BJ (cell line): ENCODE measurements around the gene SLC13A3. TPM values are rescaled to one million over a fixed set of nuclear protein-coding genes. Genes with fewer than 3 reads are reported as not detected.

ENCODE experiments used
- CTCF ChIA-PET: fragments of 350-600 bp; formaldehyde crosslinking; extraction: SDS; loops from one replicate; lab custom pipeline; 2021; ENCODE audit warnings: antibody characterized with exemption, inconsistent platforms; lab: Yijun Ruan, JAX
- POLR2A ChIA-PET: fragments of 300-600 bp; sonication (Branson Sonifier 250); formaldehyde crosslinking; extraction: SDS; loops from one replicate; lab custom pipeline; 2021; ENCODE audit warnings: antibody characterized with exemption; lab: Charles Lee
- DNase-seq: peaks from one replicate; pipeline ENCODE4 v3.0.0-alpha.2; 2011; ENCODE audit warnings: low read depth
- H3K27me3 ChIP-seq: 2 replicates; pipeline ENCODE4 v1.6.0; 2011; ENCODE audit warnings: low read length; ENCODE audit not compliant: control insufficient read depth, insufficient read depth
- H3K36me3 ChIP-seq: 2 replicates; pipeline ENCODE4 v1.5.1; 2011; ENCODE audit warnings: low read length; ENCODE audit not compliant: control insufficient read depth, insufficient read depth
- H3K4me3 ChIP-seq: 2 replicates; pipeline ENCODE4 v1.5.1; 2011; ENCODE audit warnings: low read depth, mild to moderate bottlenecking, control low read depth, low read length
- CTCF ChIP-seq: IDR thresholded peaks from 2 replicates; pipeline ENCODE4 v1.5.1; 2011; ENCODE audit warnings: low read depth, mild to moderate bottlenecking, control low read depth, inconsistent platforms, low read length, moderate library complexity; ENCODE audit not compliant: insufficient read depth
- polyA plus RNA-seq: library from polyadenylated mRNA; depleted of rRNA; stranded (reverse); fragments of >200 nt; gene quantifications from 2 replicates; pipeline ENCODE4 v1.2.3, GENCODE V29; 2011

The SLC13A3 gene
- polyA plus RNA-seq, 1 experiment, result 3.5 TPM

GRCh38 chr20:46674253-46675083 lies 23.2 kb upstream of the SLC13A3 start:
- no peaks in the 10 kb centered on the region for H3K36me3 ChIP-seq
- H3K4me3 ChIP-seq, result no peak overlapping the region
- TF ChIP-seq CTCF, result no peak
- DNase-seq, result no peak
- CTCF ChIA-PET, result interaction anchor here (0.8 kb wide), 1 partner anchor 546 kb away, joined by 3 read pairs; no protein-coding TSS in a partner anchor
- no peaks in the 10 kb centered on the region for H3K27me3 ChIP-seq
- POLR2A ChIA-PET, result no interaction called here

GRCh38 chr20:46673394-46674252 lies 22.4 kb upstream of the SLC13A3 start:
- ChIA-PET POLR2A (no interaction called here), CTCF (interaction anchor here (2.2 kb wide), 1 partner anchor 9 kb away, joined by 6 read pairs; no protein-coding TSS in a partner anchor)
- H3K36me3 ChIP-seq, result no peaks in the 10 kb centered on the region
- DNase-seq, result no peak
- H3K4me3 ChIP-seq, result no peak overlapping the region
- H3K27me3 ChIP-seq, result no peaks in the 10 kb centered on the region
- no peak for TF ChIP-seq CTCF

DNA sequence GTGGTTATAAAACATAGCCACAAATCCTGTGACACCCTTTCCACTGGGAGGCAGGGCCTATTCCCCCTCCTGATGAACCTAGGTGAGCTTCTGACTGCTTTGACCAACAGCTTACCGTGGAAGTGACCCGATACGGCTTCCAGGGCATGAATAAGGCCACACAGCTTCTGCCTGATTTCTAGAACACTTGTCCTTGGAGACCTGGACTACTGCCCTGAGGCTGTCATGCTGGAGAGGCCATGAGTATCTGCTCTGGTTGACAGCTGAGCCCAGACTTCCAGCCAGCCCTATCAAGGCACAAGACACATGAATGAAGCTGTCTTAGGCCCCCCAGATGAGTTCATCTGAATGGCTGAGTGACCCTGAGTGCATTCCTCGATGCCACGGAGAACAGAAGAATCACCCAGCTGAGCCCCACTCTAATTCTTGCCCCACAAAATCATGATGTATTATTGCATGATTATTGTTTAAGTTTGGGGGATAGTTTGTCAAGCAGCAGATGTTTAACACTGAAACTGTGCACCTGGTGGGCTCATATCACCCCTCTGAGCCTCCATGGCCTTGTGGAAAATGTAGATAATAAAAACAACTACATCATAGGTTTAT lies 21.4 kb upstream of the SLC13A3 start:
- H3K27me3 ChIP-seq, result no peaks in the 10 kb centered on the region
- H3K4me3 ChIP-seq, result no peak overlapping the region
- CTCF ChIA-PET, result interaction anchor here (1.4 to 2.2 kb wide), 3 partner anchors 8 to 17 kb away, joined by 4 to 6 read pairs (median 5); partner anchors contain the start of gene TP53RK
- POLR2A ChIA-PET, result no interaction called here
- no peak for DNase-seq
- H3K36me3 ChIP-seq, result no peaks in the 10 kb centered on the region
- no peak for TF ChIP-seq CTCF

GRCh38 chr20:46671866-46672542 lies 20.7 kb upstream of the SLC13A3 start:
- DNase-seq, result no peak
- no peak for TF ChIP-seq CTCF
- ChIA-PET CTCF (interaction anchor here (1.4 to 2.2 kb wide), 3 partner anchors 8 to 17 kb away, joined by 4 to 6 read pairs (median 5); partner anchors contain the start of gene TP53RK), POLR2A (no interaction called here)
- Histone ChIP-seq H3K4me3 (no peak overlapping the region), H3K27me3 (no peaks in the 10 kb centered on the region), H3K36me3 (no peaks in the 10 kb centered on the region)
